Fibroblast of villous mesenchyme (primary cell): Measurements from ENCODE around the gene PPP1R27. TPM values are rescaled to one million over a fixed set of nuclear protein-coding genes. Genes with fewer than 3 reads are reported as not detected.

Source experiments
- DNase-seq: peaks from one replicate; pipeline ENCODE4 v3.0.0-alpha.2; 2010; ENCODE audit warnings: low read depth
- H3K4me3 ChIP-seq: 2 replicates; pipeline ENCODE4 v1.5.1; 2011; ENCODE audit warnings: low read depth, mild to moderate bottlenecking, low read length
- CTCF ChIP-seq: IDR thresholded peaks from 2 replicates; pipeline ENCODE4 v1.5.1; 2012; ENCODE audit warnings: low read depth, mild to moderate bottlenecking, low read length; ENCODE audit not compliant: insufficient read depth
- total RNA-seq: library from RNA; depleted of rRNA; stranded (reverse); fragments of >200 nt; gene quantifications from 2 replicates; pipeline ENCODE4 v1.2.3, GENCODE V29; 2012

The PPP1R27 gene
- not detected in 2 replicates for total RNA-seq

- H3K4me3 ChIP-seq = peak within 1 kb of the TSS; percentile 79
- no peak for TF ChIP-seq CTCF
- DNase-seq = no peak
Measured at GRCh38 chr17:81834831-81835267, at the start of gene PPP1R27. Gene PPP1R27, minus strand, starts transcription at chr17:81835050. Its CDS starts 97 bp downstream, at chr17:81834953.

- TF ChIP-seq CTCF = no peak
- no peak for DNase-seq
- H3K4me3 ChIP-seq = no peak overlapping the region
Measured at GRCh38 chr17:81884520-81884919, 49.7 kb upstream of the PPP1R27 start.

- TF ChIP-seq CTCF = no peak
- no peak overlapping the region for H3K4me3 ChIP-seq
- DNase-seq = no peak
Measured at GRCh38 chr17:81879121-81879520, 44.3 kb upstream of the PPP1R27 start.

GRCh38 chr17:81878294-81878693 lies 43.4 kb upstream of the PPP1R27 start:
- TF ChIP-seq CTCF = no peak
- DNase-seq = no peak

GRCh38 chr17:81877569-81877968 lies 42.7 kb upstream of the PPP1R27 start:
- DNase-seq = no peak
- no peak overlapping the region for H3K4me3 ChIP-seq
- TF ChIP-seq CTCF = no peak

More at GRCh38 chr17:81878294-81878693, 43.4 kb upstream of the PPP1R27 start:
- no peak overlapping the region for H3K4me3 ChIP-seq

- peak; percentile 25 for TF ChIP-seq CTCF
- DNase-seq = peak; percentile 89
- peak overlapping the region; percentile 85 for H3K4me3 ChIP-seq
Measured at GRCh38 chr17:81871387-81872230, 36.8 kb upstream of the PPP1R27 start.
